Measurements from ENCODE around the gene CREBBP. TPM values are rescaled to one million over a fixed set of nuclear protein-coding genes. Genes with fewer than 3 reads are reported as not detected.
A peak's percentile ranks its signal among the peaks of the same experiment; 100 is the strongest.

The CREBBP gene
- total and polyA plus RNA-seq, 7 donors: 5.4 to 85.3 (median 39.5) TPM

GRCh38 chr16:3780570-3780969 lies 99.9 kb downstream of the CREBBP start:
- Histone ChIP-seq H3K27ac (no peak overlapping the region), H3K4me3 (no peak overlapping the region), H3K36me3 (peaks cover 5 to 75% (median 43%) of the 10 kb centered on the region in 4 donors), H3K4me1 (no peaks in the 10 kb centered on the region), H3K9me3 (no peaks in the 10 kb centered on the region), H3K27me3 (no peaks in the 10 kb centered on the region)
- no peak for DNase-seq
- TF ChIP-seq POLR2A (IDR thresholded peaks at IDR 0.05) (no peak), CTCF (IDR thresholded peaks at IDR 0.05) (no peak), POLR2AphosphoS5 (IDR thresholded peaks at IDR 0.05) (no peak), EP300 (IDR thresholded peaks at IDR 0.05) (no peak)
- 58 to 66% methylated on average over 6 of the region's 6 CpGs for WGBS, 2 donors
- intact Hi-C loops (cut with DNase I): no loop called here

GRCh38 chr16:3776316-3776715 lies 104.2 kb downstream of the CREBBP start:
- WGBS, 2 donors: 89 to 92% methylated on average over 4 of the region's 4 CpGs
- no peaks in the 10 kb centered on the region for H3K27me3 ChIP-seq
- intact Hi-C loops (cut with DNase I): no loop called here
- TF ChIP-seq CTCF (IDR thresholded peaks at IDR 0.05) (no peak), POLR2AphosphoS5 (IDR thresholded peaks at IDR 0.05) (no peak), EP300 (IDR thresholded peaks at IDR 0.05) (no peak), POLR2A (IDR thresholded peaks at IDR 0.05) (no peak)
- H3K4me1 ChIP-seq: peaks cover 0 to 25% (median 18%) of the 10 kb centered on the region in 4 donors
- no peak for DNase-seq
- peaks cover 5 to 88% (median 55%) of the 10 kb centered on the region in 4 donors for H3K36me3 ChIP-seq
- H3K27ac ChIP-seq: no peak overlapping the region
- no peak overlapping the region for H3K4me3 ChIP-seq
- H3K9me3 ChIP-seq: no peaks in the 10 kb centered on the region

- no peak overlapping the region for H3K27ac ChIP-seq
- 90 to 92% methylated on average over 6 of the region's 6 CpGs for WGBS, 2 donors
- peaks cover 15 to 88% (median 62%) of the 10 kb centered on the region in 4 donors for H3K36me3 ChIP-seq
- H3K4me3 ChIP-seq: no peak overlapping the region
- no peak for TF ChIP-seq EP300 (IDR thresholded peaks at IDR 0.05)
- no peak for TF ChIP-seq POLR2A (IDR thresholded peaks at IDR 0.05)
- TF ChIP-seq CTCF (IDR thresholded peaks at IDR 0.05): no peak
- no peak for TF ChIP-seq POLR2AphosphoS5 (IDR thresholded peaks at IDR 0.05)
- H3K9me3 ChIP-seq: no peaks in the 10 kb centered on the region
- no peak for DNase-seq
- intact Hi-C loops (cut with DNase I): loop anchor here (2.0 kb wide), 1 partner anchor 104 kb away; no protein-coding TSS in a partner anchor
- H3K27me3 ChIP-seq: no peaks in the 10 kb centered on the region
- peaks cover 0 to 25% (median 18%) of the 10 kb centered on the region in 4 donors for H3K4me1 ChIP-seq
Measured at GRCh38 chr16:3774819-3775218, 105.7 kb downstream of the CREBBP start.

GRCh38 chr16:3774156-3774767 lies 106.3 kb downstream of the CREBBP start:
- Histone ChIP-seq H3K4me3 (no peak overlapping the region), H3K4me1 (peaks cover 0 to 25% (median 18%) of the 10 kb centered on the region in 4 donors), H3K27me3 (no peaks in the 10 kb centered on the region), H3K36me3 (peaks cover 15 to 88% (median 61%) of the 10 kb centered on the region in 4 donors), H3K27ac (peak overlapping the region in 1 of 4 donors; percentile 7), H3K9me3 (no peaks in the 10 kb centered on the region)
- intact Hi-C loops (cut with DNase I): loop anchor here (2.0 kb wide), 1 partner anchor 105 kb away; no protein-coding TSS in a partner anchor
- no peak for DNase-seq
- 80 to 82% methylated on average over 6 of the region's 6 CpGs for WGBS, 2 donors
- no peak for TF ChIP-seq POLR2A (IDR thresholded peaks at IDR 0.05)
- no peak for TF ChIP-seq EP300 (IDR thresholded peaks at IDR 0.05)

- H3K9me3 ChIP-seq: no peaks in the 10 kb centered on the region
- no peak for DNase-seq
- peaks cover 0 to 25% (median 18%) of the 10 kb centered on the region in 4 donors for H3K4me1 ChIP-seq
- H3K27ac ChIP-seq: no peak overlapping the region
- intact Hi-C loops (cut with DNase I): loop anchor here (2.0 kb wide), 1 partner anchor 105 kb away; no protein-coding TSS in a partner anchor
- no peaks in the 10 kb centered on the region for H3K27me3 ChIP-seq
- H3K36me3 ChIP-seq: peaks cover 19 to 88% (median 64%) of the 10 kb centered on the region in 4 donors
- 93 to 94% methylated on average over 14 of the region's 14 CpGs for WGBS, 2 donors
- H3K4me3 ChIP-seq: no peak overlapping the region
- TF ChIP-seq POLR2A (IDR thresholded peaks at IDR 0.05) (no peak), POLR2AphosphoS5 (IDR thresholded peaks at IDR 0.05) (no peak), EP300 (IDR thresholded peaks at IDR 0.05) (no peak)
Measured at GRCh38 chr16:3773663-3774062, 106.8 kb downstream of the CREBBP start.
